GM20000 (cell line): ENCODE results near the gene WDR87.

Experiments
- DNase-seq: peaks from one replicate; pipeline ENCODE4 v3.0.0; 2012; ENCODE audit warnings: low spot score
- CTCF ChIP-seq: IDR thresholded peaks from 2 replicates; pipeline ENCODE4 v1.5.1; 2012; ENCODE audit warnings: mild to moderate bottlenecking, control low read depth; ENCODE audit errors: extremely low read depth, missing control alignments

The WDR87 gene

GRCh38 chr19:37905946-37906868 is at the start of gene WDR87:
Gene WDR87 (minus strand): TSS chr19:37906594. CDS start chr19:37898239, 8,355 bp downstream.
- no peak for TF ChIP-seq CTCF
- peak; percentile 71 for DNase-seq

- no peak for TF ChIP-seq CTCF
- DNase-seq: no peak
Observed at GRCh38 chr19:37955986-37956385, 49.6 kb upstream of the WDR87 start.

GRCh38 chr19:37954421-37954874 is 48.1 kb upstream of the WDR87 start:
- no peak for TF ChIP-seq CTCF
- DNase-seq: no peak

GRCh38 chr19:37953918-37954303 is 47.5 kb upstream of the WDR87 start:
- TF ChIP-seq CTCF: no peak
- no peak for DNase-seq

GRCh38 chr19:37953171-37953917 is 47.0 kb upstream of the WDR87 start:
- TF ChIP-seq CTCF: no peak
- DNase-seq: no peak

- no peak for DNase-seq
- TF ChIP-seq CTCF: no peak
Observed at GRCh38 chr19:37951816-37952210, 45.4 kb upstream of the WDR87 start.

GRCh38 chr19:37950471-37951175 is 44.2 kb upstream of the WDR87 start:
- DNase-seq: no peak
- TF ChIP-seq CTCF: no peak
